Epithelial cell of esophagus (primary cell): ENCODE data around the gene NLRP6.

ENCODE experiments used
- DNase-seq: peaks from one replicate; pipeline ENCODE4 v3.0.0; 2010; ENCODE audit warnings: low read depth
- H3K4me3 ChIP-seq: 2 replicates; pipeline ENCODE4 v1.5.1; 2011; ENCODE audit warnings: mild to moderate bottlenecking, low read length, control low read depth
- CTCF ChIP-seq: IDR thresholded peaks from 2 replicates; pipeline ENCODE4 v1.5.1; 2011; ENCODE audit warnings: low read depth, mild to moderate bottlenecking, low read length, control low read depth, inconsistent platforms; ENCODE audit not compliant: insufficient read depth; ENCODE audit errors: missing control alignments

The NLRP6 gene

GRCh38 chr11:291281-292210 is 13.3 kb downstream of the NLRP6 start:
- DNase-seq: no peak
- no peak overlapping the region for H3K4me3 ChIP-seq
- TF ChIP-seq CTCF: no peak

GRCh38 chr11:292211-293121 is 14.3 kb downstream of the NLRP6 start:
- DNase-seq: no peak
- no peak overlapping the region for H3K4me3 ChIP-seq
- TF ChIP-seq CTCF: no peak

DNA sequence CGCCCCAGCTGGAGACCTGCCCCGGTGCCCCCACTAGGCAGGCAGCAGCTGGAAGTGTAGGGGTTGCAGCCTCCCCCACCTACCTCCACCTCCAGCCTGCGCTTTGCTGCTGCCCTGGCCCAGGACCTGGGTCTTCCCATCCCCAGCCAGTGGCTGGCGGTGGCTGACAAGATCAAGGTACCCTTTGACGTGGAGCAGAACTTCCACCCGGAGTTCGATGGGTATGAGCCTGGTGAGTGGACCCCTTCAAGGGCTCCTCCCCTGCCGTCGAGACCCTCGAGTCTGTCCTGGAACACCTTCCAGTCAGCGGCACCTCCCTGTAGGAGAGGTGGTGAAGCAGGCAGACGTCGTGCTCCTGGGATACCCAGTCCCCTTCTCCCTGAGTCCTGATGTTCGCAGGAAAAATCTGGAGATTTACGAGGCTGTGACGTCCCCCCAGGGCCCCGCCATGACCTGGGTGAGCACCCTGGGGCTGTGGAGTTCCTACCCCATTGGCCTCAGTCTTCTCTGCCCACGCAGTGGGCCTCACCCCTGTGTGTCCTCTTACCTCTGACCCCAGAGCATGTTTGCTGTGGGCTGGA is 15.2 kb downstream of the NLRP6 start:
- TF ChIP-seq CTCF: no peak
- DNase-seq: no peak
- no peak overlapping the region for H3K4me3 ChIP-seq

DNA sequence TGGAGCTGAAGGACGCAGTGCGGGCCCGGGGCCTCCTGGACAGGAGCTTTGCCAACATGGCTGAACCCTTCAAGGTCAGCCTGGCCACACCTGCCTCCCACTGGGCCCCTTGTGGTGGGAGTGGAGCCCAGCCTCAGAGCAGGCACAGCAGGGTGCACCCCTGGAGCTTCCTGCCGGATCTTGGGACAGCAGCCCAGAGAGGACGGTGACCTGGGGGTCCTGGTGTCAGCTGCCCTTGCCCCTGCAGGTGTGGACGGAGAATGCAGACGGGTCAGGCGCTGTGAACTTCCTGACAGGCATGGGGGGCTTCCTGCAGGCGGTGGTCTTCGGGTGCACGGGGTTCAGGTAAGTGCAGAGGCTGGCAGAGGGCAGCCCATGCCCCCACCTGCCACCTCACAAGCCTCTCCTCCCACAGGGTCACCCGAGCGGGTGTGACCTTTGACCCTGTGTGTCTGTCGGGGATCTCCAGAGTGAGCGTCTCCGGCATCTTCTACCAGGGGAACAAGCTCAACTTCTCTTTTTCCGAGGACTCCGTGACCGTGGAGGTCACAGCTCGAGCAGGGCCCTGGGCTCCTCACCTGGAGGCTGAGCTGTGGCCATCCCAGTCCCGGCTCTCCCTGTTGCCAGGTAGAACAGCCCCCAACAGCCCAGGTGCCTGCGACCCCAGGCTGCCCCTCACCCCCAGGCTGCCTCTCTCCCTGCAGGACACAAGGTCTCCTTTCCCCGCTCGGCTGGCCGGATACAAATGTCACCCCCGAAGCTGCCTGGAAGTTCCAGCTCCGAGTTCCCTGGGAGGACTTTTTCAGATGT is 15.8 kb downstream of the NLRP6 start:
- H3K4me3 ChIP-seq: no peak overlapping the region
- TF ChIP-seq CTCF: no peak
- DNase-seq: no peak

DNA sequence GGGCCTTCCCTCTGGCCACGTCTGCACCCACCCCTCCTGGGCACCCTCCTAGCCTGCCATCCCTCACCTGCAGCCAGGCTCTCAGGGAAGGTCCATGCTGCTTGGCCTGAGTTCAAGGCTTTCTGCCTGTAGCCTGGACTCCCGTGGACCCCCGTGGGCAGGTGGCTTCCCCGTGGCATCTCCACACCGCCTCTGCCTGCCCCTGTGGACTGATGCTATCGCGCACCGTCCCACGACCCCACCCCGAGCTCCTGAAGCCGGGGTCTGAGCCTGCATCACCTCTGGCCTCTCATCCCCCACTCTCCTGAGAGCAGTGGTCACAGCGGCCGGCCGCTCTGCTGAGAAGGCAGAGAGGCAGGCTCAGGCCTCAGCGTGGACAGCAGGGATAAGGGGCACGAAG is 16.6 kb downstream of the NLRP6 start:
- no peak overlapping the region for H3K4me3 ChIP-seq

More for the DNA sequence above, 16.6 kb downstream of the NLRP6 start:
- no peak for DNase-seq
- TF ChIP-seq CTCF: no peak
